Breast epithelium (tissue), 3 donors: ENCODE data around the gene UNC93B1.

ENCODE experiments used
- CTCF ChIP-seq, 3 donors: fragments of 450-650 bp; IDR thresholded peaks; one replicate each; pipeline ENCODE4 v1.5.1; 2016 to 2017; ENCODE audit warnings: antibody characterized with exemption in 3 of 3, mild to moderate bottlenecking in 3 of 3, moderate library complexity in 3 of 3
- POLR2A ChIP-seq: fragments of 450-650 bp; IDR thresholded peaks from one replicate; pipeline ENCODE4 v1.6.1; 2016; ENCODE audit warnings: antibody characterized with exemption, mild to moderate bottlenecking, moderate library complexity

DNA sequence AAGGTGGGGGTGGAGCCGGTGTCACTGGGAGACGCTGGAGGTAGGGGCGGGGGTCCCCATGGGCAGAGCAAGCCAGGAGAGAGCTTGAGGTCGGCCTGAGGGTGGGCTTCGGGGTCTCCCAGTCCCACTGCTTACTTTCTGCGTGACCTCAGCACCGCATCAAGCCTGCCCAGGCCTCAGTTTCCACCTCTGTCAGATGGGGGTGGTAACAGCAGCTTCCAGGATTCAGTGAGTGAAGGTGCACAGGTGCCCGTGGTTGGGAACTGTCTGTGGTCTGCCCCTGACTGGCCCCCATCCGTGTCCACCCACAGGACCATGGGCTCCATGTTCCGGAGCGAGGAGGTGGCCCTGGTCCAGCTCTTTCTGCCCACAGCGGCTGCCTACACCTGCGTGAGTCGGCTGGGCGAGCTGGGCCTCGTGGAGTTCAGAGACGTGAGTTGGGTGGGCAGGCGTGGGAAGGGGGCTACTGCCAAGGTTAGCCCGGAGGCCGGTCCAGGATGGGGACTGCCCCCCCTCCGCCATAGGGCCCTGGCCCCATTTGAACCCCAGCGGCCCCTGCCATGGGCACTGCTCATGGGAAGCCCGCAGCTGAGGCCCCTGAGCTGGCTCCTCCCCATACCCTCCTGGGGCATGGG is 37.2 kb upstream of the UNC93B1 start:
- no peak for TF ChIP-seq CTCF (IDR thresholded peaks at IDR 0.05)
- no peak for TF ChIP-seq POLR2A
